Brain microvascular endothelial cell (primary cell): Measurements from ENCODE around the gene CNMD.
"Not testable (repeated sequence)": the region's sequence is repeated elsewhere in the genome, so short reads cannot be mapped to it uniquely, and the experiment has no call there.

Source experiments
- DNase-seq: peaks from one replicate; pipeline ENCODE4 v3.0.0-alpha.2; 2020
- H3K27ac ChIP-seq: fragments of 250-450 bp; sonication (Bioruptor Pico); 2 replicates; pipeline ENCODE4 v1.5.1; 2020; ENCODE audit warnings: mild to moderate bottlenecking, moderate library complexity
- H3K27me3 ChIP-seq: fragments of 250-450 bp; sonication (Bioruptor Pico); replicated peaks from 2 replicates; pipeline ENCODE4 v1.5.1; 2020; ENCODE audit warnings: mild to moderate bottlenecking
- H3K36me3 ChIP-seq: fragments of 250-450 bp; sonication (Bioruptor Pico); replicated peaks from 2 replicates; pipeline ENCODE4 v1.5.1; 2020; ENCODE audit warnings: mild to moderate bottlenecking
- H3K4me3 ChIP-seq: 2 replicates; pipeline ENCODE4 v1.5.1; 2011; ENCODE audit warnings: low read depth, mild to moderate bottlenecking, control low read depth, low read length, moderate library complexity
- in situ Hi-C: cut with HindIII; loops from 2 replicates; pipeline ENCODE4 v1.10.0; 2017; ENCODE audit warnings: low sequenced_read_pairs, low pct_ligation_motif_present
- TF ChIP-seq, protein P1 (sequence below): IDR thresholded peaks from 2 replicates; pipeline ENCODE4 v1.5.1; 2011; ENCODE audit warnings: low read depth, mild to moderate bottlenecking, moderate library complexity, low read length, control low read depth, inconsistent platforms; ENCODE audit errors: missing control alignments

The CNMD gene

DNA sequence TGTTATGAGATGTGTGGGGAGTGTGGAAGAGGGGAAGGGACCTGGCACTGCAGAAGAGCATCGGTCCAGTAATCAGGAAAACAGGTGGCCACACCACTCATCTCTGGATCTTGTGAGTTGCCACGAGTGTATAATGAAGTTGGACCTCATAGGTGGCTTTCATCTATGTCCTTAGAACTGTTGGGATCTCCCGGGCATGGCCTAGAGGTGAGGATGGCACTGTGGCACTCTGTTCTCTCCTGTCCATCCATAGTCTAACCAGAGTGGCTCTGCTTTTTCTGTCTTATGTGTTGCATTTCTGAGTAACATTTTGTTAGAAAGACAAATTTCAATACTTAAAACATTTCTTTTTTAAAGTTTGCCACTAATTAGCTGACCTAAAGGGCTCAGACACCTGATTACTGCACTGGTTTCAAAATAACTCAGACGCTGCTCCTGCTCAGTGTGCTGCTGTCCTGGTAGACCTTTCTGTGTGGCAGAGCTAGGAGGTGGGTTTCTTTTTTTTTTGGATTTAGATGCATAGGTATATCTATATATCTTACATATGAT, 5.5 kb downstream of the CNMD start:
- no peak overlapping the region for H3K27ac ChIP-seq
- no peaks in the 10 kb centered on the region for H3K36me3 ChIP-seq
- no peak overlapping the region for H3K4me3 ChIP-seq
- no peak for DNase-seq
- in situ Hi-C loops, result no loop called here
- H3K27me3 ChIP-seq, result peaks cover 8% of the 10 kb centered on the region
- TF ChIP-seq, protein P1, sequence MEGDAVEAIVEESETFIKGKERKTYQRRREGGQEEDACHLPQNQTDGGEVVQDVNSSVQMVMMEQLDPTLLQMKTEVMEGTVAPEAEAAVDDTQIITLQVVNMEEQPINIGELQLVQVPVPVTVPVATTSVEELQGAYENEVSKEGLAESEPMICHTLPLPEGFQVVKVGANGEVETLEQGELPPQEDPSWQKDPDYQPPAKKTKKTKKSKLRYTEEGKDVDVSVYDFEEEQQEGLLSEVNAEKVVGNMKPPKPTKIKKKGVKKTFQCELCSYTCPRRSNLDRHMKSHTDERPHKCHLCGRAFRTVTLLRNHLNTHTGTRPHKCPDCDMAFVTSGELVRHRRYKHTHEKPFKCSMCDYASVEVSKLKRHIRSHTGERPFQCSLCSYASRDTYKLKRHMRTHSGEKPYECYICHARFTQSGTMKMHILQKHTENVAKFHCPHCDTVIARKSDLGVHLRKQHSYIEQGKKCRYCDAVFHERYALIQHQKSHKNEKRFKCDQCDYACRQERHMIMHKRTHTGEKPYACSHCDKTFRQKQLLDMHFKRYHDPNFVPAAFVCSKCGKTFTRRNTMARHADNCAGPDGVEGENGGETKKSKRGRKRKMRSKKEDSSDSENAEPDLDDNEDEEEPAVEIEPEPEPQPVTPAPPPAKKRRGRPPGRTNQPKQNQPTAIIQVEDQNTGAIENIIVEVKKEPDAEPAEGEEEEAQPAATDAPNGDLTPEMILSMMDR, result no peak

- H3K36me3 ChIP-seq, result no peaks in the 10 kb centered on the region
- no peaks in the 10 kb centered on the region for H3K27me3 ChIP-seq
- H3K4me3 ChIP-seq, result no peak overlapping the region
- H3K27ac ChIP-seq, result no peak overlapping the region
- in situ Hi-C loops, result no loop called here
- TF ChIP-seq, protein P1, result no peak
- DNase-seq, result no peak
Observed at GRCh38 chr13:52726258-52726657, 13.4 kb downstream of the CNMD start.

DNA sequence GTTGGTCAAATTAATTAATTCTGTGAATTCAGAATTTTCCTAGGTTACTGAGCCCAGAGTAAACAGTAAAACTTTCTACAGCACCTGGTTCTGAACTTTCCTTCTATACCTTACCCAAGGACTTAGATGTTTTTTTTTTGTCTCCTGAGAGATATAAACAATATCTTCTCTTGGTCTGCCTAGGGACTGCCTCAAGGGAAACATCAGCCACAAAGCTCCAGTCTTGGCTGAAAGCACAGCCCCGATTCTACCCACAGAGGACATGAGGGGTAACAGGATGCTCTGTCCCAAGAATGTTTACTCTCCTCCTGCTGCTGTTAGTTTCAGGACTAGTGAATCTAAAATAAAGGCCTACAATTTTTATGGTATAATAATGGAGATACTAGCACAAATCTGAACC, 14.3 kb downstream of the CNMD start:
- Histone ChIP-seq H3K27me3 (no peaks in the 10 kb centered on the region), H3K36me3 (no peaks in the 10 kb centered on the region), H3K27ac (no peak overlapping the region), H3K4me3 (no peak overlapping the region)
- no peak for DNase-seq
- in situ Hi-C loops, result no loop called here
- TF ChIP-seq, protein P1, result no peak

DNA sequence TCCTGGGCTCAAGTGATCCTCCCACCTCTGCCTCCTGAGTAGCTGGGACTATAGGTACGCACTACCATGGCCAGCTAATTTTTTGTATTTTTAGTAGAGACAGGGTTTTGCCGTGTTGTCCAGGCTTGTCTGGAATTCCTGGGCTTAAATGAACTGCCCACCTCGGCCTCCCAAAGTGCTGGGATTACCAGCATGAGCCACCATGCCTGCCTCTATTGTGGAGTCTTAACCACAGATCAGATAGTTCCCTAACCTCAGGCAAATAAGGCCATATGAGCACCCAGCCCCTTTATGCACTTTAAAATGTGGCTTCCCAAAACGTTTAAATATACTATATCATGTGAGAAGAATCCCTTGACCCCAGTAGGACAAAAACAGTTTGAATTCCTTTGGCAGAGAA, 16.4 kb downstream of the CNMD start:
- no peak for DNase-seq
- no peak overlapping the region for H3K4me3 ChIP-seq
- in situ Hi-C loops, result no loop called here
- H3K27me3 ChIP-seq, result no peaks in the 10 kb centered on the region
- TF ChIP-seq, protein P1, result no peak
- H3K27ac ChIP-seq, result no peak overlapping the region
- no peaks in the 10 kb centered on the region for H3K36me3 ChIP-seq

DNA sequence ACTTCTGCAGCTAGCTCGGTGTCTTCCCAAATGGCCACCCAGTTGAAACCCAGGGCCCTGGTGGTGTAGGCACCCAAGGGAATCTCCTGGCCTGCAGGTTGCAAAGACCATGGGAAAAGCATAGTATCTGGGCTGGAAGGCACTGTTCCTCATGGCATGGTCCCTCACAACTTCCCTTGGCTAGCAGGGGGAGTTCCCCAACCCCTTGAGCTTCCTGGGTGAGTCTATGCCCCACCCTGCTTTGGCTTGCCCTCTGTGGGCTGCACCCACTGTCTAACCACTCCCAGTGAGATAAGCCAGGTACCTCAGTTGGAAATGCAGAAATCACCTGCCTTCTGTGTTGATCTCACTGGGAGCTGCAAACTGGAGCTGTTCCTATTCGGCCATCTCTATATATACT, 18.3 kb downstream of the CNMD start:
- DNase-seq, H3K36me3 ChIP-seq, H3K4me3 ChIP-seq, in situ Hi-C loops, H3K27me3 ChIP-seq, H3K27ac ChIP-seq: not testable (repeated sequence)

GRCh38 chr13:52720904-52721303, 18.7 kb downstream of the CNMD start:
- H3K36me3 ChIP-seq, DNase-seq, H3K27ac ChIP-seq, H3K27me3 ChIP-seq, in situ Hi-C loops, H3K4me3 ChIP-seq: not testable (repeated sequence)

- TF ChIP-seq, protein P1, result no peak
- Histone ChIP-seq H3K36me3 (no peaks in the 10 kb centered on the region), H3K4me3 (no peak overlapping the region), H3K27me3 (no peaks in the 10 kb centered on the region), H3K27ac (no peak overlapping the region)
- no peak for DNase-seq
- in situ Hi-C loops, result no loop called here
Observed at GRCh38 chr13:52713894-52714293, 25.7 kb downstream of the CNMD start.
